ENCODE data around the gene SOAT1.

- TF ChIP-seq CTCF (IDR thresholded peaks at IDR 0.05 in 8 of 11, conservative IDR thresholded peaks at IDR 0.05 in 3 of 11): no peak
- TF ChIP-seq POLR2A (IDR thresholded peaks at IDR 0.05): no peak
- TF ChIP-seq POLR2AphosphoS5 (IDR thresholded peaks at IDR 0.05): no peak
Observed at GRCh38 chr1:179252606-179253005, 41.0 kb upstream of the SOAT1 start.
